Measurements from ENCODE around the gene MAP3K4.

DNA sequence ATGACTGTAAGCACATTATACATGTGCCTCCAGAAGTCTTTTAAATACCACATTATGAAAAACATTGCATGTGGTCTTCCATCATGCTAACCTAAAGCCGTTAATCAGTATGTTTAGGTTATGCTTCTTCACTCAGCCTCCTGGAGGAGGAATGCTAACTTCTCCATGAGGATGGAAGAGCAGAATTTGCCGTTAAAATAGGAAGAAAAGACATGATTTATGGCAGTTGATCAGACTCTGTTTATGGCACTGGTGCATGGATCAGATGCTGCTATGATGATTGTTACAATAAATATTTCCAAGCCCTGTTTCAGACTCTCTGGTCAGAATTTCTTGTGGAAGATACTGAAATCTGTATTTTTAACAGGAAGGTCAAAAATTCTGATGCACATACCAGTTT, 31.7 kb downstream of the MAP3K4 start:
- TF ChIP-seq, protein P1, sequence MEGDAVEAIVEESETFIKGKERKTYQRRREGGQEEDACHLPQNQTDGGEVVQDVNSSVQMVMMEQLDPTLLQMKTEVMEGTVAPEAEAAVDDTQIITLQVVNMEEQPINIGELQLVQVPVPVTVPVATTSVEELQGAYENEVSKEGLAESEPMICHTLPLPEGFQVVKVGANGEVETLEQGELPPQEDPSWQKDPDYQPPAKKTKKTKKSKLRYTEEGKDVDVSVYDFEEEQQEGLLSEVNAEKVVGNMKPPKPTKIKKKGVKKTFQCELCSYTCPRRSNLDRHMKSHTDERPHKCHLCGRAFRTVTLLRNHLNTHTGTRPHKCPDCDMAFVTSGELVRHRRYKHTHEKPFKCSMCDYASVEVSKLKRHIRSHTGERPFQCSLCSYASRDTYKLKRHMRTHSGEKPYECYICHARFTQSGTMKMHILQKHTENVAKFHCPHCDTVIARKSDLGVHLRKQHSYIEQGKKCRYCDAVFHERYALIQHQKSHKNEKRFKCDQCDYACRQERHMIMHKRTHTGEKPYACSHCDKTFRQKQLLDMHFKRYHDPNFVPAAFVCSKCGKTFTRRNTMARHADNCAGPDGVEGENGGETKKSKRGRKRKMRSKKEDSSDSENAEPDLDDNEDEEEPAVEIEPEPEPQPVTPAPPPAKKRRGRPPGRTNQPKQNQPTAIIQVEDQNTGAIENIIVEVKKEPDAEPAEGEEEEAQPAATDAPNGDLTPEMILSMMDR (IDR thresholded peaks at IDR 0.05), result no peak
- TF ChIP-seq POLR2A (IDR thresholded peaks at IDR 0.05), result no peak

Data from sigmoid colon (tissue), 3 donors.